K562 (cell line): ENCODE data around the gene ARFIP2. TPM values are rescaled to one million over a fixed set of nuclear protein-coding genes. Genes with fewer than 3 reads are reported as not detected.
A peak's percentile ranks its signal among the peaks of the same experiment; 100 is the strongest.

Experiments
- CHD1 ChIP-seq: fragments of 200-600 bp; sonication (generic); IDR thresholded peaks from one replicate; pipeline ENCODE4 v1.6.1; 2012; ENCODE audit warnings: mild to moderate bottlenecking, moderate library complexity, low read length, inconsistent platforms
- ESRRA ChIP-seq: fragments of 450-650 bp; IDR thresholded peaks from 2 replicates; pipeline ENCODE4 v1.6.1; 2014; ENCODE audit warnings: low read depth, mild to moderate bottlenecking, moderate library complexity, borderline replicate concordance
- ESRRB ChIP-seq: fragments of 250-450 bp; sonication (Bioruptor Pico); IDR thresholded peaks from 2 replicates; pipeline ENCODE4 v1.5.0; 2020; ENCODE audit warnings: mild to moderate bottlenecking, moderate library complexity, borderline replicate concordance
- JUND ChIP-seq, 2 experiments: IDR thresholded peaks; 2 replicates in 1 of 2; 3 replicates in 1 of 2; pipeline ENCODE4 v1.6.1; 2011; ENCODE audit warnings: borderline replicate concordance in 2 of 2, low read depth in 2 of 2, low read length in 2 of 2, improper control_type of control experiment in 1 of 2, missing biosample characterization in 1 of 2, missing genetic modification characterization in 1 of 2, missing genetic modification reagents in 1 of 2
- MECOM ChIP-seq: fragments of 250-450 bp; sonication (Bioruptor Pico); IDR thresholded peaks from 2 replicates; pipeline ENCODE4 v1.8.0; 2022; ENCODE audit warnings: inconsistent platforms
- NFIC ChIP-seq: fragments of 450-650 bp; IDR thresholded peaks from 2 replicates; pipeline ENCODE4 v1.6.1; 2017; ENCODE audit warnings: mild to moderate bottlenecking, inconsistent platforms
- RAD21 ChIP-seq, 2 experiments: fragments of 250-450 bp in 1 of 2; fragments of 450-650 bp in 1 of 2; sonication (Bioruptor Pico) in 1 of 2; formaldehyde crosslinking in 1 of 2; IDR thresholded peaks in 1 of 2; conservative IDR thresholded peaks in 1 of 2; 2 replicates each; pipeline versions ENCODE4 v1.4.0 to v1.8.0; 2020 to 2022; ENCODE audit warnings: mild to moderate bottlenecking in 2 of 2, moderate library complexity in 1 of 2
- REST ChIP-seq, 2 experiments: fragments of 450-650 bp; formaldehyde crosslinking in 1 of 2; IDR thresholded peaks; 2 replicates each; pipeline versions ENCODE4 v1.4.0 to v1.6.1; 2014 to 2020; ENCODE audit warnings: mild to moderate bottlenecking in 2 of 2, borderline replicate concordance in 1 of 2, low read depth in 1 of 2
- SMARCA4 ChIP-seq: fragments of 450-650 bp; IDR thresholded peaks from 2 replicates; pipeline ENCODE4 v1.6.1; 2016
- SMC3 ChIP-seq: conservative IDR thresholded peaks from 2 replicates; pipeline ENCODE4 v1.6.1; 2011; ENCODE audit warnings: low read depth, low read length, improper control_type of control experiment; ENCODE audit not compliant: insufficient read depth
- STAG1 ChIP-seq: sonication (generic); formaldehyde crosslinking; IDR thresholded peaks from 2 replicates; pipeline ENCODE4 v1.5.0; 2020; ENCODE audit warnings: missing genetic modification reagents, borderline replicate concordance
- polyA plus RNA-seq, 8 experiments: library from polyadenylated mRNA; depleted of rRNA in 4 of 8; stranded (reverse) in 5 of 8; unstranded in 3 of 8; fragments of >200 nt; fragmentation: Nextera tagmentation in 2 of 8; fragmentation: Illumina TruSeq in 1 of 8; extraction: Ambion mirVana in 2 of 8; extraction: Trizol in 1 of 8; gene quantifications; 2 replicates each; pipeline versions ENCODE4 v1.2.1 to v1.2.3, GENCODE V29; 2011 to 2014; ENCODE audit warnings: inconsistent platforms in 1 of 8, missing spikeins in 1 of 8
- total RNA-seq, 7 experiments: library from RNA; depleted of rRNA in 6 of 7; stranded (reverse); fragments of >200 nt in 6 of 7; fragmentation: Illumina TruSeq in 2 of 7; extraction: Trizol in 2 of 7; gene quantifications; 2 replicates each; pipeline versions ENCODE4 v1.2.1 to v1.2.3, GENCODE V29; 2011 to 2021; ENCODE audit warnings: low replicate concordance in 1 of 7
- TF ChIP-seq, protein P1 (sequence below): IDR thresholded peaks from 2 replicates; pipeline ENCODE4 v1.6.1; 2012; ENCODE audit warnings: low read depth, low read length, improper control_type of control experiment, borderline replicate concordance
- TF ChIP-seq, protein P2 (sequence below): sonication (generic); formaldehyde crosslinking; IDR thresholded peaks from 2 replicates; pipeline ENCODE4 v1.8.0; 2022; ENCODE audit warnings: missing genetic modification reagents, mild to moderate bottlenecking, borderline replicate concordance

ARFIP2 gene
- total and polyA plus RNA-seq, 9 of the 15 experiments (the other 6 are each of a cell fraction or from before 2014, with no cell fraction given), result 11.8 to 74.1 (median 41.0) TPM

- TF ChIP-seq, protein P1, sequence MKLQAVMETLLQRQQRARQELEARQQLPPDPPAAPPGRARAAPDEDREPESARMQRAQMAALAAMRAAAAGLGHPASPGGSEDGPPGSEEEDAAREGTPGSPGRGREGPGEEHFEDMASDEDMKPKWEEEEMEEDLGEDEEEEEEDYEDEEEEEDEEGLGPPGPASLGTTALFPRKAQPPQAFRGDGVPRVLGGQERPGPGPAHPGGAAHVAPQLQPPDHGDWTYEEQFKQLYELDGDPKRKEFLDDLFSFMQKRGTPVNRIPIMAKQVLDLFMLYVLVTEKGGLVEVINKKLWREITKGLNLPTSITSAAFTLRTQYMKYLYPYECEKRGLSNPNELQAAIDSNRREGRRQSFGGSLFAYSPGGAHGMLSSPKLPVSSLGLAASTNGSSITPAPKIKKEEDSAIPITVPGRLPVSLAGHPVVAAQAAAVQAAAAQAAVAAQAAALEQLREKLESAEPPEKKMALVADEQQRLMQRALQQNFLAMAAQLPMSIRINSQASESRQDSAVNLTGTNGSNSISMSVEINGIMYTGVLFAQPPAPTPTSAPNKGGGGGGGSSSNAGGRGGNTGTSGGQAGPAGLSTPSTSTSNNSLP, result no peak
- TF ChIP-seq ESRRA (no peak), SMARCA4 (no peak), SMC3 (peak; percentile 72), NFIC (no peak), STAG1 (CRISPR knock-in tag) (peak; percentile 44; the same call in 1 of the 2 replicates), MECOM (no peak), ESRRB (CRISPR knock-in tag) (no peak), RAD21 (CRISPR knock-in tag; conservative IDR thresholded peaks at IDR 0.05 in 1 of 2, IDR thresholded peaks at IDR 0.05 in 1 of 2) (peak; percentile 74 to 76), JUND (IDR thresholded peaks at IDR 0.05; ENCODE audit: borderline replicate concordance, low read depth, low read length) (peak; percentile 24; the same call in 1 of the 2 replicates), JUND (tag; IDR thresholded peaks at IDR 0.05; ENCODE audit: borderline replicate concordance, low read depth, low read length) (no peak), CHD1 (no peak), REST (IDR thresholded peaks at IDR 0.05; ENCODE audit: borderline replicate concordance) (peak; percentile 69), REST (CRISPR knock-in tag; IDR thresholded peaks at IDR 0.05; ENCODE audit: low read depth) (no peak)
- TF ChIP-seq, protein P2, sequence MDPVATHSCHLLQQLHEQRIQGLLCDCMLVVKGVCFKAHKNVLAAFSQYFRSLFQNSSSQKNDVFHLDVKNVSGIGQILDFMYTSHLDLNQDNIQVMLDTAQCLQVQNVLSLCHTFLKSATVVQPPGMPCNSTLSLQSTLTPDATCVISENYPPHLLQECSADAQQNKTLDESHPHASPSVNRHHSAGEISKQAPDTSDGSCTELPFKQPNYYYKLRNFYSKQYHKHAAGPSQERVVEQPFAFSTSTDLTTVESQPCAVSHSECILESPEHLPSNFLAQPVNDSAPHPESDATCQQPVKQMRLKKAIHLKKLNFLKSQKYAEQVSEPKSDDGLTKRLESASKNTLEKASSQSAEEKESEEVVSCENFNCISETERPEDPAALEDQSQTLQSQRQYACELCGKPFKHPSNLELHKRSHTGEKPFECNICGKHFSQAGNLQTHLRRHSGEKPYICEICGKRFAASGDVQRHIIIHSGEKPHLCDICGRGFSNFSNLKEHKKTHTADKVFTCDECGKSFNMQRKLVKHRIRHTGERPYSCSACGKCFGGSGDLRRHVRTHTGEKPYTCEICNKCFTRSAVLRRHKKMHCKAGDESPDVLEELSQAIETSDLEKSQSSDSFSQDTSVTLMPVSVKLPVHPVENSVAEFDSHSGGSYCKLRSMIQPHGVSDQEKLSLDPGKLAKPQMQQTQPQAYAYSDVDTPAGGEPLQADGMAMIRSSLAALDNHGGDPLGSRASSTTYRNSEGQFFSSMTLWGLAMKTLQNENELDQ (CRISPR knock-in tag), result no peak
Measured at GRCh38 chr11:6443269-6444003, 37.7 kb downstream of the ARFIP2 start (continued).
